ENCODE measurements around the gene SMIM29. TPM values are rescaled to one million over a fixed set of nuclear protein-coding genes. Genes with fewer than 3 reads are reported as not detected.
A peak's percentile ranks its signal among the peaks of the same experiment; 100 is the strongest.
"Not testable (repeated sequence)": the region's sequence is repeated elsewhere in the genome, so short reads cannot be mapped to it uniquely, and the experiment has no call there.

SMIM29 gene
- polyA plus RNA-seq, 4 donors: 9.3 to 27.3 (median 21.5) TPM

GRCh38 chr6:34245032-34245760 lies 3.6 kb downstream of the SMIM29 start:
- not testable (repeated sequence) for H3K27ac ChIP-seq (ENCODE audit: low read depth in 1 of 3, low read length in 2 of 3); H3K9me3 ChIP-seq (ENCODE audit: control insufficient read depth in 2 of 2, insufficient read depth in 1 of 2, low read depth in 1 of 2, low read length in 1 of 2); H3K27me3 ChIP-seq (ENCODE audit: control insufficient read depth in 3 of 3, insufficient read depth in 3 of 3, low read length in 3 of 3); DNase-seq; H3K4me3 ChIP-seq (ENCODE audit: low read depth in 1 of 3, low read length in 3 of 3); FAIRE-seq
- H3K4me1 ChIP-seq (ENCODE audit: control insufficient read depth in 3 of 3, insufficient read depth in 2 of 3, low read depth in 1 of 3, low read length in 2 of 3): peaks cover 0 to 14% (median 7%) of the 10 kb centered on the region in 3 donors
- H3K36me3 ChIP-seq (ENCODE audit: control insufficient read depth in 3 of 3, insufficient read depth in 2 of 3, low read depth in 1 of 3, low read length in 3 of 3): peaks cover 2 to 62% (median 6%) of the 10 kb centered on the region in 3 donors
- 71 to 76% (median 71%) methylated on average over 12 of the region's 13 CpGs for WGBS, 3 donors

GRCh38 chr6:34243901-34244884 lies 4.6 kb downstream of the SMIM29 start:
- peaks cover 2 to 16% (median 14%) of the 10 kb centered on the region in 3 donors for H3K4me1 ChIP-seq (ENCODE audit: control insufficient read depth in 3 of 3, insufficient read depth in 2 of 3, low read depth in 1 of 3, low read length in 2 of 3)
- no peaks in the 10 kb centered on the region for H3K9me3 ChIP-seq (ENCODE audit: control insufficient read depth in 2 of 2, insufficient read depth in 1 of 2, low read depth in 1 of 2, low read length in 1 of 2)
- no peak for FAIRE-seq
- H3K27me3 ChIP-seq (ENCODE audit: control insufficient read depth in 3 of 3, insufficient read depth in 3 of 3, low read length in 3 of 3): no peaks in the 10 kb centered on the region
- peak overlapping the region in 1 of 3 donors; percentile 80 for H3K27ac ChIP-seq (ENCODE audit: low read depth in 1 of 3, low read length in 2 of 3)
- peak in 1 of 2 donors; percentile 45 for DNase-seq
- H3K4me3 ChIP-seq (ENCODE audit: low read depth in 1 of 3, low read length in 3 of 3): no peak overlapping the region
- H3K36me3 ChIP-seq (ENCODE audit: control insufficient read depth in 3 of 3, insufficient read depth in 2 of 3, low read depth in 1 of 3, low read length in 3 of 3): peaks cover 2 to 65% (median 6%) of the 10 kb centered on the region in 3 donors
- WGBS, 3 donors: 32 to 37% (median 35%) methylated on average over 12 to 19 of the region's 19 CpGs

DNA sequence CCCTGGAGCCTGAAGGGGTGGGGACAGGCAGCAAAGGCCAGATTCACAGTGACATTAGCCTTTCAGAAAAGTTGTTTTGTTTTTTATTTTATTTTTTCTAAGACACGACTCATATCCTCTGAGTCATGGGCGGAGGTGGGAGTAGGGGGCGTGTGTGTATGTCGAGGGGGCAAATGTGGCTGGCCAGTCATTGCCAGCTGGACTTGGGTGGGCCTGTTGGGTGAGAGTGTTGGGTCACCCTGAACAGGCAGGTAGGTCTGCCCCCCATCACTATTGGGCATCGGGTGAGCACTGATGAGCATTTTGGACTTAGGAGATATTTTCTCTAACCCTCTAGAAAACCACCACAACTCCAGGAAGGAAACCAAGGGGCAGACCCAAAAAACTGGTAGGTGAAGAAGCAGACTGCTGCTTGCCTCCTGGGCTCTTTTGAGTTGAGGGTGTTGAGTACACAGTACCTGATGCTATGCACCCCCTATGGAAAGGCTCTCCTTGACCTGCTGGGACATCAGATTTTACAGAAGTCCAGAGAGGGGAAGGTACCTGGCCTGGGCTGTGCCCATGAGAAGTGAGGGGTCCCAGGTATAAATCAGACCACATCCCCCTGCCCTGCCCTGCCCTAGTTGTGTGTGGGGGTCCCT lies 5.6 kb downstream of the SMIM29 start:
- no peak for DNase-seq
- Histone ChIP-seq H3K27ac (ENCODE audit: low read depth in 1 of 3, low read length in 2 of 3) (peak overlapping the region in 1 of 3 donors; percentile 80), H3K4me1 (ENCODE audit: control insufficient read depth in 3 of 3, insufficient read depth in 2 of 3, low read depth in 1 of 3, low read length in 2 of 3) (peaks cover 2 to 18% (median 18%) of the 10 kb centered on the region in 3 donors), H3K27me3 (ENCODE audit: control insufficient read depth in 3 of 3, insufficient read depth in 3 of 3, low read length in 3 of 3) (no peaks in the 10 kb centered on the region), H3K36me3 (ENCODE audit: control insufficient read depth in 3 of 3, insufficient read depth in 2 of 3, low read depth in 1 of 3, low read length in 3 of 3) (peaks cover 2 to 65% (median 6%) of the 10 kb centered on the region in 3 donors), H3K9me3 (ENCODE audit: control insufficient read depth in 2 of 2, insufficient read depth in 1 of 2, low read depth in 1 of 2, low read length in 1 of 2) (no peaks in the 10 kb centered on the region), H3K4me3 (ENCODE audit: low read depth in 1 of 3, low read length in 3 of 3) (no peak overlapping the region)
- no peak for FAIRE-seq
- 47 to 58% (median 56%) methylated on average over 5 of the region's 5 CpGs for whole genome bisulfite sequencing, 3 donors

DNA sequence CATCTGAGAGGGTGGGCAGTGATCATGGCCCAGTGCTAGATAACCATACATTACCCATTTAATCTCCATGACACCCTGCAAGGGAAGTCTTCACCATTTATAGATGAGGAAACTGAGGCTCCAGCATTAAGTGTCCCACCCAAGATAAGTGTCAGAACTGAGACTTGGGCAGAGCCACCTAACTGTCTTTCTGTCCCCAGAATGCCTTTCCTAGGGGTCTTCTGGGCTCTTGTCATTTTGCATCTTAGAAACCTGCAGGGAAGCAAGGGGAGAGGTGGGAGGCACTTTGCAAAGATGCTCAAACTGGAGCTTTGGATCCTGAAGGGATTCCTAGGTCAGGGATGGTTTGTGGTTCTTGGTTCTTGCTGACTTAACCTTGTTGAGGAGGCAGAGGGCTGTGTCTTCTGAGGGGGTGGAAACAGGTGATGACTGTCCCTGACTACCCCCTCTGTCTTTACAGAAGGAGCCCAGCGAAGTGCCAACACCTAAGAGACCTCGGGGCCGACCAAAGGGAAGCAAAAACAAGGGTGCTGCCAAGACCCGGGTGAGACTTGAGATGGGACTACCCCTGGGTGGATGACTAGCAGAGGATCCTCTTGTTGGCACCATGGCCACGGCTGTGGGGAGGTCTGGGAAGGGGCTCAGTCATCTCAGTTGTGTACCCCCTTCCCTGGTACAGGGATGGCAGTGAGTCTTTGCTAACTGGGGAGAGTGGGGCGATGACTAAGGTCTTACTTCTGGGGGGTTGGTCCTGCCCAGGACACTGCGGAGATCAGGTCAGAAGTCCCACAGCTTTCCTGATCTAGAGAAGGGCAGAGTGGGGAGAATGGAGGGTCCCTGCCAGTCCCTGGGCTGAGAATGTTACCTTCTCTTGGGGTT lies 6.3 kb downstream of the SMIM29 start:
- Histone ChIP-seq H3K4me3 (ENCODE audit: low read depth in 1 of 3, low read length in 3 of 3) (no peak overlapping the region), H3K36me3 (ENCODE audit: control insufficient read depth in 3 of 3, insufficient read depth in 2 of 3, low read depth in 1 of 3, low read length in 3 of 3) (peaks cover 2 to 65% (median 6%) of the 10 kb centered on the region in 3 donors), H3K27me3 (ENCODE audit: control insufficient read depth in 3 of 3, insufficient read depth in 3 of 3, low read length in 3 of 3) (no peaks in the 10 kb centered on the region), H3K9me3 (ENCODE audit: control insufficient read depth in 2 of 2, insufficient read depth in 1 of 2, low read depth in 1 of 2, low read length in 1 of 2) (no peaks in the 10 kb centered on the region), H3K27ac (ENCODE audit: low read depth in 1 of 3, low read length in 2 of 3) (peak overlapping the region in 1 of 3 donors; percentile 36), H3K4me1 (ENCODE audit: control insufficient read depth in 3 of 3, insufficient read depth in 2 of 3, low read depth in 1 of 3, low read length in 2 of 3) (peaks cover 2 to 19% (median 18%) of the 10 kb centered on the region in 3 donors)
- WGBS, 3 donors: 66 to 78% (median 76%) methylated on average over 7 of the region's 7 CpGs
- FAIRE-seq (no peak), DNase-seq (no peak)

DNA sequence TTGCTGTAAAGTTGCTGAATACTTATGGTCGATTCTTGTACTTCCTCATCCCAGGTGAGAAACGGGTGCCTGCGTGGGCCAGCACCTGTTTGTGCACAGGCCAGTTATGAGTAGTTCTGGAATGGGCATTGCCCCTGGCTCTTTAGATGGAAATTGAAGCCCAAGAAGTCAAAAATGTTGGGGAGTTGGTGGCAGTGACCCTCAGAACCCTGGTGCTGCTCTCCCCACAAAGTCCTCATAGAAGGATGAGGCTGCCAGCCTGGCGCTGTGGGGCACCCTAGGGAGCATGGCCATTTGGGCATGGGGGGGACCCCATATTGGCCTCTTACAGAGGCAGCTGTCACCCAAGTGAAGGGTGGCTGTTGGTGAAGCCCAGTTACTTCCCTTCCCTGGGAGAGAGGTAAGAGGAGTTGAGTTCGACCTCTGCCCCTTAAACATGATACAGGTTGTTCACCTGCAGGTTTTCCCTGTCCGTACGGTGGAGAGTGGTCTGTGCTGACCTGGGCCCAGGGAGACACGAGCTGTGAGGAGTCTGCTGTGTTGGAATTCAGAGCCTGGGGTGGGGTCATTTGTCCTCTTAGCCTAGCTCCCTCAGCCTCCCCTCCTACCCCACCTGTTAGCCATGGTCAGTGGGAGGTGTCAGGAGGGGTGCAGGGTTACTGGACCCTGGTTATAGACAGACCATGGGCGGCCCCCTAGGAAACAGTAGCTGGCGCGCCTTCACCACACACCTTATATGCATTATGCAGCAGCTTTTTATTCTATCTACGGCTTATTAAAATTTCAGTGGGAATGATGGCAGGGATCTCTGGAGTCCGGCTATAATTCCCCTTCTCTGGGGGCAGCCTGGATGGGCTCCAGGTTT lies 7.2 kb downstream of the SMIM29 start:
- FAIRE-seq: no peak
- Histone ChIP-seq H3K4me3 (ENCODE audit: low read depth in 1 of 3, low read length in 3 of 3) (no peak overlapping the region), H3K4me1 (ENCODE audit: control insufficient read depth in 3 of 3, insufficient read depth in 2 of 3, low read depth in 1 of 3, low read length in 2 of 3) (peaks cover 2 to 19% (median 18%) of the 10 kb centered on the region in 3 donors), H3K27ac (ENCODE audit: low read depth in 1 of 3, low read length in 2 of 3) (peak overlapping the region in 1 of 3 donors; percentile 23), H3K9me3 (ENCODE audit: control insufficient read depth in 2 of 2, insufficient read depth in 1 of 2, low read depth in 1 of 2, low read length in 1 of 2) (no peaks in the 10 kb centered on the region), H3K36me3 (ENCODE audit: control insufficient read depth in 3 of 3, insufficient read depth in 2 of 3, low read depth in 1 of 3, low read length in 3 of 3) (peaks cover 2 to 61% (median 6%) of the 10 kb centered on the region in 3 donors), H3K27me3 (ENCODE audit: control insufficient read depth in 3 of 3, insufficient read depth in 3 of 3, low read length in 3 of 3) (no peaks in the 10 kb centered on the region)
- DNase-seq: no peak
- WGBS, 3 donors: 66 to 78% (median 67%) methylated on average over 13 of the region's 13 CpGs

GRCh38 chr6:34240329-34241248 lies 8.2 kb downstream of the SMIM29 start:
- Histone ChIP-seq H3K27ac (ENCODE audit: low read depth in 1 of 3, low read length in 2 of 3) (peak overlapping the region in 2 of 3 donors; percentile 0 to 13), H3K4me1 (ENCODE audit: control insufficient read depth in 3 of 3, insufficient read depth in 2 of 3, low read depth in 1 of 3, low read length in 2 of 3) (peaks cover 2 to 26% (median 18%) of the 10 kb centered on the region in 3 donors), H3K9me3 (ENCODE audit: control insufficient read depth in 2 of 2, insufficient read depth in 1 of 2, low read depth in 1 of 2, low read length in 1 of 2) (no peaks in the 10 kb centered on the region), H3K27me3 (ENCODE audit: control insufficient read depth in 3 of 3, insufficient read depth in 3 of 3, low read length in 3 of 3) (no peaks in the 10 kb centered on the region), H3K4me3 (ENCODE audit: low read depth in 1 of 3, low read length in 3 of 3) (no peak overlapping the region), H3K36me3 (ENCODE audit: control insufficient read depth in 3 of 3, insufficient read depth in 2 of 3, low read depth in 1 of 3, low read length in 3 of 3) (peaks cover 2 to 53% (median 6%) of the 10 kb centered on the region in 3 donors)
- 29 to 68% (median 42%) methylated on average over 22 of the region's 22 CpGs for WGBS, 3 donors
- FAIRE-seq (no peak), DNase-seq (peak; percentile 54 to 58)

Measured in small intestine (tissue), 7 donors.